Activated CD4-positive, CD25-positive, alpha-beta regulatory T cell (primary cell): ENCODE data around the gene SHISA9.

Source experiments
- DNase-seq, 4 experiments: peaks; one replicate each; lab custom pipeline; 2025; lab: John Stamatoyannopoulos, UW

The SHISA9 gene

DNA sequence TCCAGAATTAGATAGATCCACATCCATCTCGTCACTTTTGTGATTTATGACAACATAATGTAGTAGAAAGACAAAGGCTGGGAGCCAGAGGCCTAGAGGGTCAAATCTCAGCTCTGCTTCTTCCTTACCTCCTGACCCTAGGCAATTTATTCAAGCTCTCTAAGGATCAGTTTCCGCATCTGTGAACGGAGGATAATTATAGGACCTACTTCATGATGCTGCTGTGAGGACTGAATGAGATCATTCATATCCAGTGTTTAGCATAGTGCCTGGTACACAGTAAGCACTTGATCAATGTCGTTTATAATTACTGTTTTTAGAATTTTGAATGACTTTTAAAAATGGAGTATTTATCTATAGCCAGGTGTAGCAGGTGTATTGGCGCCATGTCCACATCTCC lies 128.4 kb downstream of the SHISA9 start:
- no peak for DNase-seq

DNA sequence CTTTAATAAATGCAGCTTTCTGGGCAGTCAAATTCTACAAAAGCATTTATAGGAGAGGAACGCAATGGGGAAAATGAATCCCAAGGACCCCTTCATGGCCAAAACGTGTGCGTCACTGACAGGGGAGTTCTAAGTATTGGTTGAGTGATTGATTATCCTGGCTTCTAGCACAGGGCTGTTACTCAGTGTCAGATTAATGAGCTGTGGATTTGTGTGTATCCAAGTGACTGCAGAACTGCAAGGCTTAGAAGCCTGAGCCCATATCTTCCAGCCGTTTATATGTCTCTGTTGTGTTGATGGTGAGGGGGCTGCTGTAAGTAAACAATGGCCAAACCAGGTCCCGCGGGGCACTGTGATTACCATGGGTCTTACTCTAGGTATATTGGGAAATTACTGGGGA lies 129.4 kb downstream of the SHISA9 start:
- no peak for DNase-seq

DNA sequence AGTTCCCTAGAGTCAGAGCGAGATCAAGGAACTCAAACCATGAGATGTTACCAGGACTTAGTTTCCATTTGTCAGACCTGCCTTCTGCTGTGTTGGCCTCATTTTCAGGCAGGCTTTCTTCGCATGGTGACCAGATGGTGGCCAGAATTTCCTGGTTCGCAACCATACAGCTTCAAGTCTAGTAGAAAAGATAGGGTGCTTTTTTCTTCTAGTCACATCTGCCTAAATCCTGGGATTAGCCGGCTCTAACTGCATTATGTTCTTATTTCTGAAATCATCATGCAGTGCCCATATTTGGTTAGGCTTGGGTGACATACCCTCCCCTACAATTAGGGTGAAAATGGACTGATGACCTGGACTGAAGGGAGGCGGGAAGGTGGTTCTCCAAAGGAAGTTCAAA lies 131.5 kb downstream of the SHISA9 start:
- DNase-seq: no peak

DNA sequence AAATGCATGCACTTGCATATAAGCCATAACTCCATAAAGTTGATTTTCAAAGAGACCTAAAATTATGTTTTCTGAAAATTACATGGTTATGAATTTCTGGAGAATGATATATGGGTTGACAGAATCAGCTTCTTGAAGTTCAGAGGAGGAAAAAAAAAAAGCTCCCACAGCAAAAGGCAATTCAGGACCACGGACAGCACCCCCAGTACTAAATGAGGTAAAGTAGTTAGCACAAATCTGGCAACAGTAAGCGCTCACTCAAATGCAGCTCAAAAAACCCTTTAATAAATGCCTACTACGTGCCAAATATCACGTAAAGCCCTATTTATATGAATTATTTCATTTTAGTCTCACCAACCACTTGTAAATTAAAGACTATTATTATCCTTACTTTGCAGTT lies 135.2 kb downstream of the SHISA9 start:
- DNase-seq: no peak

DNA sequence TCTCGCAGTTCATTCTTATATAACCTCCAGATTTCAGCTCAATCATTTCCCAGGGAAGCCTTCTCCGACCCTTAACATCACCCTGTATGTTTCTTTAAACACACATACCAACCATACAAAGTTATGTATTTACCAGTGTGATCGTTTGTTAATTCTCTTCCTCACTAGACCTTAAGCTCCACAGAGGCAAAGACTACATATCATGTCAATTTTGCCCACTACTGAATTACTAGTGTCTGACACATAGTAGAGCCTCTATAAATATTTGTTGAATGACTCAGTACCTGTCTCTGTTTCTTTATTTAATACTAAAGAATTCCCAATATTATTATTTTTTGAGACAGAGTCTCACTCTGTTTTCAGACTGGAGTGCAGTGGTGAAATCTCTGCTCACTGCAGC lies 137.2 kb downstream of the SHISA9 start:
- DNase-seq: no peak

DNA sequence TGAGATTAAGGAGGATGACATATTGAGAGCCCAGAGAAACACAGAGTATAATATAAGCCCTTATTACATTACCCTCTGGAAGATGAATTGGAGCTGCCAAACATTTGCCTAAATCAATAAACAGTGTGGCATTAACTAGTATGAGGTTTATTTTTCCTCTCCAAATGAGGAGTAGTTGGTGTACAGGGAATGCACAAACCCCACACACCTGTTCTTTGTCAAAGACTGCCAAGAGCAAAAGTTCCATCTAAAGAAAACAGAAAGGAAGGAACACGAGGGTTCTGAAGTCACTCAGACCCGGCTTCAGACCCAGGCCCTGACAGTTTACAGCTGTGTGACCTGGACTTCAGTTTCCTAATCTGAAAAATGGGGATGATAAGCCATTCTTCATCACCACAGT lies 138.1 kb downstream of the SHISA9 start:
- no peak for DNase-seq

DNA sequence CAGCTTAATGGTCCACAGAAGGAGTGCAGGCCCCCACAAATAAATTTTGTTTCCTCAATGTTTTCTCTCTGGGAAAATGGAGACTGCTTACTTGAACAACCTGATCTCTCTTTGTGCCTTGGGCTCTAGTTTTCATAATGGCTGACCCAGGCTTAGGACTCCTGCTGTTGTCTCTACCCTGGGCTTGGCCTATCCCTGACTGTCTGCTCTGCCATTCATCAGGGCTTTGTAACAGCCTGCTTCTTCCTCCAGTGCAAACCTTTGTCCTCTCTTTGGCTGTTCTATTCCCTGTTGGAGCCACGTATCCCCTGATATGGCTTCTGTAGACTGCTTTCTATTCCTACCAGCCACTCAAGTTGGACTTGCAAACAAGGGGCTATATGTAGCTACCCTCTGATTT lies 139.8 kb downstream of the SHISA9 start:
- DNase-seq: no peak

DNA sequence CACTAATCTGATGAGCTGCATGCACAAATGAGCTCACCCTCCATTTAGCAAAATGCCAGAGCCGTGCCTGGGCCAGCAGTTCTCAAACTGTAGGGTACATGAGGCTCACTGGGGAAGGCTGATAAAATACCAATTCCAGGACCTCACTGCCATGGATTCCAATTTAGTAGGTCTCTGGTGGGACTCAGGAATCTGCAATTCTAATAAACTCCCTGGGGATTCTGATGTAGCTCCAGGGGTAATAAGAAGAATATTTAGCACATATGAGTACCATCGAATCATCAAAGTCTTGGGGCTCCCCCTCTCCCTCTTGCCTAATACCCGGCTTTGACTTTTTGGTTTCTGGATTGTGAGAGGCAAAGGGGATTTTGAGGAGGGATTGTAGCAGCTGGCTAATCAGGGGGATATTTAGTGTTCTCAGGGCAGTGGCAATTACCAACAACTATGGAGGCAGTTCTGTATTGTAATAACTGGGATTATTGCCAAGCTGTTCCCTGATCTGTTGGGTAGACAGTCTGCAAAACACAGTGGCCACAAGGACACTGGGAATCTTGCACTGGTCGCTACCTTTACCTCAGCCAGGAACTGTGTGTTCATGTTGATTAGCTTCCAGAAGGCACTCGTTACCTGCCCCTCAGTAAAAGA lies 140.4 kb downstream of the SHISA9 start:
- DNase-seq: no peak

DNA sequence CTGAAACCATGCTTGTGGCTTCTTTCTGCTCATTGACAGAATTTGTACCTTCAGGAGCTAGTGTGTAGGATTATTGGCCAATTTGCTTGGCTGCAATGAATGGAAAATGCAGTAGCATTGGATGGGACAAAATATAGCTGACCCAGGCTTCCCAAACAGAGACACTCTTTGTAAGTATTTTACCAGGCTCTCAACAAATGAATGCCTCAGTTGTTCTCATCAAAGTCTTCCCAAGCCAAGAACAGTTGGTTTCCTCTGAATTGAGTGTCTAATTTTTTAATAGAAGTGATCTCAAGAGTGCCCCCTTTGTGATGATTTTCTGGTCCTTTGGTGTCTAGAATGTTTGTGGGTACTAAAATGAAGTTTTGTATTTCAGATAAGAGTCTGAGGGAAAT lies 140.9 kb downstream of the SHISA9 start:
- no peak for DNase-seq

DNA sequence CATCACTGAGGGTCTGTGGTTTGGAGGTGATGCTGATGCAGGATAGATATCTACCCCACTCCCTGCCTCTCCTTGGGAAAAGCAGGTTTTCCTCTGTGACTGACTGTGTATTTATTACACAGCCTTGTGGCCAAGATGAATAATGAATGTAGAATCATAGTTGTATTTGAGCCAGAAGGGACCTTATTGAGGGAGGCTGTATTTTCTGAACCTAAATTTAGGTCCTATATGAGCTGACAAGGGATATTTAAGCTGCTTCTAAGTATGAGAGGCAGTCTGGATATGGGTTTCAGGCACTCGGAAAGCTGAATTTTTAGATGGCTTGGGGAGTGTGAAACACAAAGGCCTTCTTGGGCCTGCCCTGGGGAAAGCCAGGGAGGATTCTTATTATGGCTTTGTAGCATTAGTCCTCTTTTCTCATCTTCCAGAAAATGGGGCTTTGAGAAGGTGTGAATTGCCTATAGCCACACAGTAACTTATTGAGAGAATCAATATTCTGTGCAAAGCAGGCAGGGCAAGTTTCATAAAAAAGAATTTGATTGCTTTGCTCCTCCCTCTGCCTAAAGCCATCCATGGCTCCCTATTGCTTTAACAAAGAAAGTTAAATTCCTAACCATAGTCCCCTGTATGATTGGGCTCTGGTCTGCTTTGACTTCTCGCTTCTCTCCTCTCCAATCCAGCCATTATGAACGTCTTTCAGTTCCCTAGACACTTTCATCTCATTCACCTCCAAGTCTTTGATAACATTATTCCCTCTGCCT lies 144.8 kb downstream of the SHISA9 start:
- no peak for DNase-seq

DNA sequence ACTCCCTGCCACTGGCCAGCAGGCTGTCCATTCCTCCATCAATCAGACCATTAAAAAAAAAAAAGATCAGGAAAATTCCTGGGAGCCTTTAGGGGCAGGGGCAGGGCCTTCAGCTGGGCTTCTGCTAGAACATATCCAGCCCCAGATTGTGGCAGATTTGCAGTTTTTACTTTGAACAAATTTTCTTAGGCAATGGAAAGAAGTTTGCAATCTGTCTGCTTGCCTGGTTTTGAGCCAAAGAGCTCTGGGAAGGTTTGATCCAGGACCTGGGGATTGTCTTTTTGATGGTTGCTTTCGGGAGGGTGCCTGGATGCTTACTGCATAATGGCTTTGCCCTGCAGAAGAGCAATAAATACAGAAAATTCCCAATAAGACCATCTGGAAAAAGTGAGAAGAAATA lies 145.9 kb downstream of the SHISA9 start:
- no peak for DNase-seq

DNA sequence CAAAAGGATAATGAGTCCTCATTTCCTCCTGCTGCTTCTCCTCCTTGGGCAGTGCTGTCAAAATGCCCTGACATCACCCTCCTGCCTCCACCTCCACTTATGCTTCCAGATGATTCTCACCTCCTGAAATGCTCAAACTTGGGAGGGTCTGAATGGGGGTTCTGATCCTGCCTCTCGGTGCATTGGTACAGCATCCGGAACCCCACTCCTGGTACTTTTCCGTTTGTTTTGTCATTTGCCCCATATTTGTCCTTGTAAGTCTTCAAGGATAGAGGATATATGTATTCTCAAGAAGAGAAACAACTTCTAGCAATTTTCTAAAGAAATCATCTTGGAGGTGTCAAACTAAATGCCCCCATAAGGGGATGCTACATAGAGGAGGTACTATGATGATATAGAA lies 148.3 kb downstream of the SHISA9 start:
- DNase-seq: no peak

DNA sequence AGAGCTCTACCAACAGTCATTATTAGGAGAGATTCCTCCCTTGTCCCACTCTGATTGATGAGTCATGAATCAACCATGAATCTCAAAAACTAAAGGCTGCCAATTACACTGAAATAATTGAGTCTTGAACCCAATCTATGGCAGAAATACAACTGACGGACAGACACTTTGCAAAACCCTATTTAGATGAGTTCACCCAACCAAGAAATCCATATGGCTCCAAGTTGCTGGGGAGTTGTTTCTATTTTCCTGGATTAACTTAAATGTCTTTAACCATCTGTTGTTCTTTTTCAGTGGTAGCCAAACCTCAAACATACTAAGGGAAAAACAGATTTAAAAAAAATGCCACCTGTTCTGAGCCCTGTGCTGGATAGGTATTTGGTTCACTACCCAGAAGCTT lies 151.0 kb downstream of the SHISA9 start:
- DNase-seq: no peak

DNA sequence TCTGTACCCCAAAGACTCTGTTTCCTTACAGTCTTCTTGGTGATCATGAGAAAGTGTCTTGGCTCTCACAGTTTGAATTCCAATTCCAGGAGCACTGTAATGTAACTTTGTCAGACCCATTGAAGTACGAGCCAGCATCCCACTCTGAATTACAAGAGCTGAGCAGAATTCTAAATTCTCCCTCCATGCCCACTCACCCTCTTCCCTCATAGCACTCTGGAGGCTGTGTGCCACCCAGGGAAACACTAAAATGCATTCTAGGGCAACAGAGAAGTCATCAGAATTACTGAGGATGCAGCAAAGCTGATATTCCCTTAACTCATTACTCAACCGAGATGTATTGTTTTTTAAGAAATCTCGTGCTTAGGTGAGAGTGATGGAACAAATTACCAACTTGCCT lies 154.1 kb downstream of the SHISA9 start:
- no peak for DNase-seq

DNA sequence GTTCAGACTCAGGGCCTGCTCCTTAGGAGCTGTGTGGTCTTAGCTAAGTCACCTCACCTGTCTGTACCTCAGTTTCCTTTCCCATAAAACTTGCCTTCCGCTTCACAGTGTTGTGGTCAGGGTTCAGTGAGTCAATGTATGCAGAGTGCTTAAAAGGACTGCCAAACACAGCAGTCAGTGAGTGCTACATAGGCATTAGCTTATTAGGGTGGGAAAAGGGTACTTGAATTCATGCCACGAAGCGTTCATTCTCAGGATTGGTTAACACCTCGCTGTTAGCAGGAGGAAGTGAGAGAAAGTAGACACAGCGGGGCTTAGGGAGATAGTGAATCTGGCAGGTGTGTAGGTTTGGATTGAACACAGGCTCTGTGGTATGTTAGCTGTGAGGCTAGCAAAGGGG lies 155.2 kb downstream of the SHISA9 start:
- no peak for DNase-seq

DNA sequence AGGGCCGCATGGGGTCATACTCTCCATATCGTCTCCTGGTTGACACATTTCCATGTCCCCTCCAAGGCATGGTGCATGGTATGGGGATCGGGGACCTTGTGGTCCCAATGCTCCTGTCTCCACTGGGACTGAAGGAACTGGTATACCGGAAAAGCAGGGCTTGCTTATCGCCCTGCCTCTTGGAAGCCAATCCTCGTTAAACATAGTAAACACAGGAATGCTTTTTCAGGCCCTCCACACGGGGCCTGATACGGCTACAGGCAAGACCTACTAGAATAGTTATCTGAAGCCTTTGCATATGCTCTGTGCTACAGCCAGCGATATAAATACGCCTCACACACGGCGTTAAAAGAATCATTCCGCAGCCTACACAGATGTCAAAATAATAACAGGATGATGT lies 159.5 kb downstream of the SHISA9 start:
- DNase-seq: no peak

DNA sequence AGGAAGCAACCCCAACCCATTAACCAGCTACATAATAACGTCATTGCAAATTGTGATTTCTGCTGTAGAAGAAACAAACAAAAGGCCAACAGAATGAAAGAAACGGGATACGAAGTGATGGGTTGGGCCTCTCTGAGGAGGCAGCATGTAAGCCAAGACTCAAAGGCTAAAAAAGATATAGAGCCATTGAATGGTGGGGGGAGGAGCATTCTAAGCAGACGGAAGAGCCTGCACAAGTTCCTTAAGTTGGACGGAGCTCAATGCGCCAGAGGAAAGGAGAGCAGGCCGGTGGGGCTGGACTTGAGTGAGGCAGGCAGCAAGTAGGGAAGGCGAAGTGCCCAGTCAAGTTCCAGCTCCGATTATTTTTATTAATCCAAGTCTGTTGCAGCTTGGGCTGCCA lies 160.3 kb downstream of the SHISA9 start:
- no peak for DNase-seq

DNA sequence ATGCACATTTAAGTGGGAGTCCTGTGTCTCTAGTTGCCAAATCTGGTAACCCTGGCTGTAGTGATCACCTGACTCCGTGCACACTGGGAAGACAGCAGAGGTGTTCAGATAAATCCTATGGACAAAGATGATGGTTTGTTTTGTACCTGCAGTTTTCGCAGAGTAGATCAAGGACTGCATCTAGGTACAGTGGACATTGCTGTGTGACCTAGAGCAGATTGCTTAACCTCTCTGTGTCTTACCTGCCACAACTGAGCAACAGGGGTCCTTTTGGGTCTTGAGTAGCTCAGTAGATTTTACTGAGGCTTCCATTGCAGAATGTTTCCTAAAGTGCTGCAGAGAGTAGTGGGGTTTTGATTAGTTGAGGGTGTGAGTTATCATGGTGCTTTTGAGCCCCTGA lies 160.8 kb downstream of the SHISA9 start:
- no peak for DNase-seq

DNA sequence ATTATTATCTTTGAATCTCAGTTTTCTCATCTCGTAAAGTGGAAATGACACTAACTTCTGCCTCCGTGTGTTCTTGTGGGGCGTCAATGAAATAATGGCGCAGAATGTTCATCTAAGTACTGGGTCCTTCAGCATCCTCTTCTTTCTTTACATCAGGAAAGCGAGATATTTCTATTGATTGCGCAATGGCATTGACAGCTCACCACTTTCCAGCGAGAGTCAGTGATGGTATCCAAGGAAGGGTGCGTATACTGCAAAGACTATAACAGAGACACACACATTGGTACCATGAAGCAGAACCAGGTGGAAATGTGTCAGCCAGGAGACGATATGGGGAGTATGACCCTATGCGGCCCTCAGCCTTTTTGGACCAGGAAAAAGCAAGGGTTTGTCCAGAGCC lies 162.1 kb downstream of the SHISA9 start:
- DNase-seq: no peak

DNA sequence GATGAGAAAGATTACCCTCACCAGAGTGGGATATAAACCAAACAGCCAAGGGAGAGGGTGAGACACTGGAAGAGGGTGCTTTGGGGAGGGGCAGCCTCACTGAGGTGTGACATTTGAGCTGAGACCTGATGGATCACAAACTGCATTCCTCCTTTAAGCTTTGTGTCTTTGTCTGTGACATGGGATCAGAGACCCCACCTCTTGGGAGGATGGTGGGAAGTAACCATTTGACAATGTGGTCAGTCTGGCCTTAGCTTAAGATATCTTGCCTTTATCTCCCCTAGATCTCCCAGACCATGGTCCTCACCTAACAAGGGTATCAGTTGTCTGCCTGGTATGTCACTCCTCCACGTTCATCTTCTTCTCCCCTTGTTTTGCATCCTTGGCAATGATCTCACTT lies 163.4 kb downstream of the SHISA9 start:
- DNase-seq: no peak

DNA sequence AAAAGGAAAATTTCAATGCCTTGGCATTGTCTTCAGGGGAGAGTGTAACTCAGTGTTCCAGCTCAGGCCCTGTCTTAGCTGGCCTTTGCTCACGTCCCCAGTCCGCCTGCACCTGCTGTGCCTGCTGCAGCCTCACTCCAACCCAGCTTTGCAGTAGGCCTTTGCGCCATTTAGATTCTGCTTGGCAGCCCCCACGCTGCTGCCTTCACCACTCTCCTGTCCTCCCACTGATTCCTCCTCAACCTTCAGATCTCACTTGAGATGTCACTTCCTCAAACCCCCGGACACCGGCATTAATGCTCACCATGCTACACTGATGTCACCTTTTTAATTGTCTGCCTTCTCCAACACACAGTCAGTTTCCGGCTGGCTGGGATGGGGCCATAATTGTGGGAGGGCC lies 166.2 kb downstream of the SHISA9 start:
- DNase-seq: no peak

DNA sequence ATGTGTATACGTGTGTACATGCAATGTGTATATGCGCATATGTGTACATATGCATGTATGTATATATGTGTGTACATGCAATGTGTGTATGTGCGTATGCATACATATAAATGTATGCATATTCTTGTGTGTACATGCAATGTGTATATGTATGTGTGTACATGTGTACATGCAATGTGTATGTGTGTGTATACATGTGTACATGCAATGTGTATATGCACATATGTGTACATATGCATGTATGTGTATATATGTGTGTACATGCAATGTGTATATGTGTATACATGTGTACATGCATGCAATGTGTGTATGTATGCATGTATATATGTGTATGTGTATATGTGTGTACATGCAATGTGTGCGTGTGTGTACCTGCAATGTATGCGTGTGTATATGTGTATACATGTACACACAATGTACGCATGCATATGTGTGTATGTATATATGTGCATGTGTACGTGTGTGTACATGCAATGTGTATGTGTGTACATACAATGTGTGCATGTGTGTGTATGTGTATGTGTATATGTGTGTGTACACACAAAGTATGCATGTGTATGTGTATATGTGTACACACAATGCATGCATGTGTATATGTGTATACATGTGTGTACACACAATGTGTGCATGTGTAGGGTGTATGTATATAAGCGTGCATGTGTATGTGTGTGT lies 167.7 kb downstream of the SHISA9 start:
- no peak for DNase-seq

DNA sequence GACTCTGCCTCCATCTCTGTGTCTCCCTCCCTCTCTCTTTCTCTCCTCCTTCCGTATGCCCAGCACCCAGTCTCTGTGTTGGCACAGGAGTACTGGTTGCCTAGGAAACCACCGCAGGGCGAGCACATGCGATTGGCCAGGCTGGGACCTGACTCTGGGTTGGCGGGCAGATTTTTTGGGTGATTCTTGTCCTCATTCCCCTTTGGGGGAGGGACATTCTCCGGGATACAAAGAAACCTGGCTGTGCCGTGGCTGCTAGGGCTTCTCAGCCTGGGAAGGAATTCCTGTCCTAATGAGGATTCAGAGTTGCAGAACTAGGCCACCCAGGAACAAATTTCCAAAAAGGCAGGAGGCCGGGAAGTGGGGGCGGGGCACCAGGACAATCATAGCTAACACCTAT lies 168.9 kb downstream of the SHISA9 start:
- no peak for DNase-seq

DNA sequence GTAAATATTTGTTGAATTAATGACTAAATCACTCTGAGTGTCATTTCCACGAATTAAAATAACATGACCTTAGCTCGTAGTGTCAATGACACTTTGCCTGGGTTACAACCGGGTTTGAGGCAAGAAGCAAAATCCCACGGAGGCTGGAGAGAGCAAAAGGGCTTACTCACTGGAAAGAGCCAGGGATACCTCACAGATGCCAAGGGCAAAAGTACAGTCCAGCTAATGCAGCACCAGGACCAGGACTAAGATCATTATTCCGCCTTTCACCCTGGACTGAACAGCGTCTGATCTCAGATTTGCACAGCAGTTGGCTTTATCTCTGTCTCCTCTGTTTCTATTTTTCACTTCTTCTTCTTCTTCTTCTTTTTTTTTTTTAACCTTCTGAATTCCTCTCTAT lies 175.5 kb downstream of the SHISA9 start:
- DNase-seq: no peak
